ENCODE data around the gene PCGF3.
"Not testable (repeated sequence)": the region's sequence is repeated elsewhere in the genome, so short reads cannot be mapped to it uniquely, and the experiment has no call there.

Gene PCGF3

DNA sequence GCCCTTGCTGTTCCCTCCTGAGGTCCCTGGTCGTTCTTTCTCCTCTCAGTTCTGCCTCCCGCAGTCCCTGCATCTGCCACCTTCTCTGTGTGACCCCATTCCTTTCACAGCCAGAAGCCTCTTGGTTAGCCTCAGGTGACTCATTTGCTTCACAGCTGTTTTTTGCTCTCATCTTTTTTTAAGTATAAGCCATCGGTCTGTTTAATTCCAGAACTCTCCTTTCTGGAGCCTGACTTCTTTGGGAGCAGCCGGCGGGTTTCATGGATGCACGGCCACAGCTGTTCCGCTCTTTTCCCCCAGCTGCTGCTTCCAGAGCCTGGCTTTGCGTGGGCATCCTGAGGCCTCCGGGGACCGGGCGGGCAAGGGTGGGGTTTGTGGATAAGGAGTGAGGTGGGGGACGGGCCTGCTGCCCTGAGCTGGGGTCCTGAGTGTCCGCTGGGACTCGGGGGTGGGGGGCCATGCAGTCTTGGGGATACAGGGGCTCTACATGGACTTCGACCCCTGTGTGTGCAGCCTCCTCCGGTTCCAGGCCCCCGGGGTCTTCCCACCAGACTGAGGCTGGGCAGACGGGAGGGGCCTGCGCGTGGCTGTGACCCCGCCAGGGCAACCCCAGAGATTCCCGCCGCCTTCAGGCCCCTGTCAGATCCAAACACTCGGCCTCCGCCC is 46.7 kb downstream of the PCGF3 start:
- TF ChIP-seq CTCF (IDR thresholded peaks at IDR 0.05; ENCODE audit: low read depth, low read length, missing control alignments) = no peak
- no peak overlapping the region for H3K4me3 ChIP-seq (ENCODE audit: low read depth, low read length)
- in situ Hi-C loops (cut with HindIII; ENCODE audit: low sequenced_read_pairs) = no loop called here
- peak; percentile 27 for DNase-seq (ENCODE audit: low read depth)

DNA sequence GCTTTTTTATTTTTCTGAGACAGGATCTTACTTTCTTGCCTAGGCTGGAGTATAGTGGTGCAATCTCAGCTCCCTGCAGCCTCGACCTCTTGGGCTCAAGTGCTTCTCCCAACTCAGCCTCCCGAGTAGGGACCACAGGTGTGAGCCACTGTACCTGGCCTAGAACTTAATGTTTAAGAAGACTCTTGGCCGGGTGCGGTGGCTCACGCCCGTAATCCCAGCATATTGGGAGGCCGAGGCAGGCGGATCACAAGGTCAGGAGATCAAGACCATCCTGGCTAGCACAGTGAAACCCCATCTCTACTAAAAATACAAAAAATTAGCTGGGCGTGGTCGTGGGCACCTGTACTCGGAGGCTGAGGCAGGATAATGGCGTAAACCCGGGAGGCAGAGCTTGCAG is 47.6 kb downstream of the PCGF3 start:
- H3K4me3 ChIP-seq (ENCODE audit: low read depth, low read length); DNase-seq (ENCODE audit: low read depth); in situ Hi-C loops (cut with HindIII; ENCODE audit: low sequenced_read_pairs): not testable (repeated sequence)

- in situ Hi-C loops (cut with HindIII; ENCODE audit: low sequenced_read_pairs) = no loop called here
- TF ChIP-seq CTCF (IDR thresholded peaks at IDR 0.05; ENCODE audit: low read depth, low read length, missing control alignments) = no peak
- H3K4me3 ChIP-seq (ENCODE audit: low read depth, low read length) = no peak overlapping the region
- DNase-seq (ENCODE audit: low read depth) = no peak
Observed at GRCh38 chr4:754221-755120, 48.8 kb downstream of the PCGF3 start.

- in situ Hi-C loops (cut with HindIII; ENCODE audit: low sequenced_read_pairs) = no loop called here
- no peak for DNase-seq (ENCODE audit: low read depth)
- TF ChIP-seq CTCF (IDR thresholded peaks at IDR 0.05; ENCODE audit: low read depth, low read length, missing control alignments) = no peak
- H3K4me3 ChIP-seq (ENCODE audit: low read depth, low read length) = no peak overlapping the region
Observed at GRCh38 chr4:757111-757510, 51.5 kb downstream of the PCGF3 start.

- DNase-seq (ENCODE audit: low read depth); in situ Hi-C loops (cut with HindIII; ENCODE audit: low sequenced_read_pairs); H3K4me3 ChIP-seq (ENCODE audit: low read depth, low read length): not testable (repeated sequence)
Observed at GRCh38 chr4:759810-760209, 54.2 kb downstream of the PCGF3 start.

- no peak overlapping the region for H3K4me3 ChIP-seq (ENCODE audit: low read depth, low read length)
- in situ Hi-C loops (cut with HindIII; ENCODE audit: low sequenced_read_pairs) = no loop called here
- no peak for TF ChIP-seq CTCF (IDR thresholded peaks at IDR 0.05; ENCODE audit: low read depth, low read length, missing control alignments)
- DNase-seq (ENCODE audit: low read depth) = no peak
Observed at GRCh38 chr4:760616-761015, 55.0 kb downstream of the PCGF3 start.

GRCh38 chr4:761086-761485 is 55.5 kb downstream of the PCGF3 start:
- in situ Hi-C loops (cut with HindIII; ENCODE audit: low sequenced_read_pairs) = no loop called here
- DNase-seq (ENCODE audit: low read depth) = no peak
- no peak for TF ChIP-seq CTCF (IDR thresholded peaks at IDR 0.05; ENCODE audit: low read depth, low read length, missing control alignments)
- H3K4me3 ChIP-seq (ENCODE audit: low read depth, low read length) = no peak overlapping the region

All from astrocyte of the cerebellum (primary cell).